ENCODE data around the gene HOXC10.

The HOXC10 gene

DNA sequence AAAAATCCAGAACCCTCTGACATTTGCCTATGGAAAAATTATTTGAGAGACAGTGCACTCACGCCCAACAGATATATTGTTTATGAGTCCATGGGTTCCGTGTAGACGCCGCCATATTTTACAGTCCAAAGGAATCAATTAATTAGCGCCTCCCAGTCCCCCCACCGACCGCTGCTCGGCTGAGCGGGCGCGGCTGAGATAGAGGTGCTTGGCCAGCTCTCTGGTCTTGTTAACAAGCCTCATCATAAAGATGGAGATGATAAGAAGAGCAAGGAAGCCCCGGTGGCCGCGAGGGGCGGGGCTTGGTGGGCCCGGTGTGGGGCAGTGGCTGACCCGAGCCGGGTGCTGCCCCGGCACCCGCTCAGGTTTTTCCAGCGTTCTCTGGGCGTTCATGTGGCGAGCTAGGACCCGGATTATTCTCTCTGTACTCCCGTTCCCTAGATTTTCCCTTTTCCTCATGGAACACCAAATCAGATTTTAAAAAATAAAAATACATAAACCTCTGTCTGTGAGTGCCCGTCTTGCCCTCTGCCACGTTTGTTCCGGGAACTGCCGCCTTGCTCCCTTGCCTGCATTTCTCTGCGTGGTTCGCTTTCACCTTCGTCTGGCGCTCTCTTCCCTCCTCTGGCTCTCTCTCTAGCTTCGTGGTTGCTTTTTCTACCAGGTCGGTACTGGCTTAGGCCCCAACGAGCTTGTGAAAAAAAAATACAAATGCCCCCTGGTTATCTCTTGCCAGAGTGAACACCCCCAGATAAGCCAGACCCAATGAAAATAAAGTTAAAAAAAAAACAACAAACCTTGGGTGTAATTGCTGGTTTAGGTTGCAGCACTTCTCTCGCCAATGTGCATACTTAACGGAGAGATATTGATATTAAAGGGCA lies 21.3 kb upstream of the HOXC10 start:
- no peak for DNase-seq

DNA sequence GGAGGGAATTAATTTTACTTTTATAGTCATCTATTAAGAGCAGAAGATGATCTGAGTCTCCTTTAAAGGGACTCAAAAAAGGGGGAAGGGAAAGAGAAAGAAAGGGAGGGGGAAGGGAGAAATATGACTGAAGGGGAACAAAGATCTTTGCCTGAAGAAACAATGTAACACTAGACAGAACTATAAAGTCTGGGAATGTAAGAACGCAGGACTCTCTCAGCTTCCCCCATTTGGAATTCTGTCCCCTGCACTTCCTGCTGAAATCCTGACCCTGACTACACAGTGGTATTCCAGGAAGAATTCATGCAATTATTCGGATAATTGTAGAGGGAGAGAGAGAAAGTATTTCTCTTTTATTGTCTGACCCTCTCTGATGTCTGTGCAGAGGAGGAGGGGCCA lies 20.6 kb upstream of the HOXC10 start:
- DNase-seq: no peak

DNA sequence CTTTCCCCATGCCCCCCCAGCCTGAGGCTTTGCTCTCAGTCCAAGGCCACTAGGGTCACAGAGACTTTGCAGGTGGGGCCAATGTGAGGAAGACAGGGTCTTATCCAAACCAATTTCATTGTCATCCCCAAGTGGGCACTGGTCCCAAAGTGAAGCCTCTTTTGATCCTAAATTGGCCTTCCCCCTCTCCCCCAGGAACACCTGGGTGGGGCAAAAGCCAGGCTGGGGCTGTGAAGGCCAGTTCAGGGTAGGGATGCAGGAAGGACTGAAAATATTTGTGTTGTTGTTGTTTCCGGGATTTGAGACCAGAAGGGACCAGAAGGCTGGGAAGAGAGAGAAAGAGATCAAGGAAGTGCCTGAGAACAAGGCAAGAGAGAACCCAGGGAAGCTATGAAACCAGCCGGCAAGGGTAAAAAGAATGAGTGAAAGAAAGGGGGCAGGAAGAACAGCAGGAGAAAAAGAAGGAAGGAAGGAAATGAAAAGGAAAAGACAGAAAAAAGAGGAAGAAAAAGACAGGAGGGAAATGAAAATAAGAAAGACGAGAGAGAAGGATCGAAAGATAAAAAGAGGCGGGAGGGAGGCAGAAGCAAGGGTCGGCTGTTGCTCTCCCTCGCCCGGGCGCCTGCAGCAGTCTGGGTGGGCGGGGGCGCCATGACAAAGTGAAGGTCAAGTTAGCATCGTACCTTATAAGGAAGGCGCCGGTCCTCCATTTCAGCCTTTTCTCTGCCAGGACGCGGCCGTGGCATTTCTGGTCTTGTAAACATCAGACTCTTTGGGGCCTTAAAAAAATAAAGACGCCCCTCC lies 19.5 kb upstream of the HOXC10 start:
- DNase-seq: no peak

DNA sequence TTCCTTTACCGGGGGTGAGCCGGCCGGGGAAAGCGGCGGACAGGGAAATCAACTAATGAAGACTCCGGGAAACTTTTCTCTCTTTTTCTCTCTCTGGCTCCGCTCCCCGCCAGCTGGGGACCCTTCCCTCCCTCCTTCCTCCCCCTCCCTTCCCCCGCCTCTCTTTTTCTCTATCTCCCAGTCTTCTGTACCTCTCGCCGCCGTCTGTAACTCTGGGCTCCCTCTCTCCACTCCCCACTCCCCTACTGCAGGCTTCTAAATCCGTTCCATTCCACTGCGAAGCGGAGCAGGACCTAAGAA lies 18.9 kb upstream of the HOXC10 start:
- DNase-seq: no peak

DNA sequence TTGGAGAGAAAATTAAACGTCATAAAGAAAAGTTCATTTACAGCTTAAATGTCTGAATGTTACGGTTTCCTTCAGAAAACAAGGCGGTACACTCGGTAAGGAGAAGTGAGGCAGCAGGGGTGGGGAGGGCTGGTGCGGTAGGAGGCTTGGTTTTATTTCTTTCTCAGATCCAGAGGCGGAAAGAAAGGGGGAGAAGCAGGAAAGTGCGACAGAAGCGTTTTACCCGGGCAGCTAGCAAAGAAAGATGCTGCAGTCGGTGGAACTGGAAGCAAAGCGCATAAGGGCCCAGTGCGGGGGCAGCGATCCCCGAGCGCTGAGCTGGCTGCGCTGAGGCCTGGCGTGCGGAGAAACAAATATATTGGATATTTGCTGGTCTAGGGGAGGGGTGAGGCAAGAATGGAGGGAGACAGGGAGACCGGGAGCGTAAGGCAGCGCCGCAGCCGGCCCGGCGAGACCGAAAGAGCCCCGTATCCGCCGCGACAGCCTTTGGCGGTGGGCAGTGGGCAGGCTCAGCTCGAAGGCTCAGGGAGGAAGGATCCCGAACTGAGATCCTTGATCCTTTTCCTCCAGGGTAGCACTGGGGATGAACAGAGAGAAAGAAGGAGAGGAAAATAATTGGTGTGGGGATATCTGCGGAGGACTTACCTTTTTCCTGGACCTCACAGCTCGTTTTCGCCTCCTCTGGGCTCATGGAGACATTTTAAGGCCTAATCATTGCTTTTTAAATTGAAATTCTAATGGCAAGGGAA lies 18.4 kb upstream of the HOXC10 start:
- DNase-seq: no peak

DNA sequence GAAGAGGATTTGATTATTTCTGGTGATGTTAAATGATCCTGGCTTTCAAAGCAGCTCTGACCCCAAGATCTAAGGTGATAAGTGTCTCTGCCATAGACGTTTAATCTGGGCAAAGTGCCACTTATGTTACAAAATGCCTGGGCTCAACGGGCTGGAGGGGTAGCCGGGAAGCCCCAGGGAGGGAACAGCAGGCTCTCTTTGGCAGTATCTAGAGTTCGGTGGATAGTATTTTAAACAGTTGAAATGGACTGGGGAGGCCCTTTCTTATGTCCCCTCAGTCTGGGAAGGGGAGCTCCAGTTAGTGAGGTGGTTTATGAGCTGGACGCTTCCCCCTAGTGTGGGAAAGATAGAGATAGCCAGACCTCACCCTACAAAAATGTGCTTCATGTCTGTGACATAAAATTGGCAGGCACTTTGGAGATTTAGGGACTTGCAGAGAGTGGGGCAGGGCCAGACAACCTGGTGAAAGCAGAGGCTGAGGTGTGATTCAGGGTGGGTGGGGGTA lies 17.5 kb upstream of the HOXC10 start:
- no peak for DNase-seq

DNA sequence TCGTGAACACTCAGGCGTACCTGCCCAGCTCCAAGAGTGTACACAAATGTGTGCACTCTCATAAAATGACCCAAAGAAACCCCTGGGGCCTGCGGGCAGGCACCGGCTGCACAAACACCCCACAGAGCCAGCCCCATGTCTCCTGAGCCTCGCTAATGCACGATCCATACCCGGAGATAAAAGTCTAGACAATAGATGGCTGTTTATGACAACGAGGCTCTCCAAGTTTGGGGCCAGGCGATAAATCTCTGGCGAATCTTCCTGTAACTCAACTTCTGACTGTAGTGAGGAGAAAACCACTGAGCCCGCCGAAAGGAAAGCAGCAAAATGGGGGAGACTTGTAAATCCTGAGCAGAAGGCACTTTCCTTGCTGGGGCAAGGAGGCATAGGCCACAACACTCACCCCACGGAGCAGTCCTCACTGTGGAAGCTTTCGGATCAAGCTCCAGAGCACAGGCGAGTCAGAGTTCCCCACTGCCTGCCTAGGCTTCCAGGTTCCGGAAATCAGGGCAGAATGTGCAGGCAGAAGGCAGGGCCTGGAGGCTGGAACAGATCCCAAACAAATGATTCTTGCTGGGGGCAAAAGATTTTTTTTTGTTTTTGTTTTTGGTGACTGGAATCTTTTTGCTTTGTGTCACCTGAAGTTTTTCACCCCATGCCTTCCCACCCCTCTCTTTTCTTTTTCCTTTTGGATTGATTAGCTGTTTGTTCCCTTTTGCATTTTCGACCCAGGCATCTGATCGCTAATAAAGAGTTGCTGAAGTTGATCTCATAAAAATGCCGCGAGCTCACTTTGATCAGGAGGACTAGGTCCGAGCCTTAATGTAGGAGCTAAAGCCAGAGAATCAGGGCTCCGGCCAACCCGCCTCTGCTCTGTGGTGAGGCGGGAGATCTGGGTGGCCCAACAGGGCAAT lies 16.5 kb upstream of the HOXC10 start:
- DNase-seq: no peak

DNA sequence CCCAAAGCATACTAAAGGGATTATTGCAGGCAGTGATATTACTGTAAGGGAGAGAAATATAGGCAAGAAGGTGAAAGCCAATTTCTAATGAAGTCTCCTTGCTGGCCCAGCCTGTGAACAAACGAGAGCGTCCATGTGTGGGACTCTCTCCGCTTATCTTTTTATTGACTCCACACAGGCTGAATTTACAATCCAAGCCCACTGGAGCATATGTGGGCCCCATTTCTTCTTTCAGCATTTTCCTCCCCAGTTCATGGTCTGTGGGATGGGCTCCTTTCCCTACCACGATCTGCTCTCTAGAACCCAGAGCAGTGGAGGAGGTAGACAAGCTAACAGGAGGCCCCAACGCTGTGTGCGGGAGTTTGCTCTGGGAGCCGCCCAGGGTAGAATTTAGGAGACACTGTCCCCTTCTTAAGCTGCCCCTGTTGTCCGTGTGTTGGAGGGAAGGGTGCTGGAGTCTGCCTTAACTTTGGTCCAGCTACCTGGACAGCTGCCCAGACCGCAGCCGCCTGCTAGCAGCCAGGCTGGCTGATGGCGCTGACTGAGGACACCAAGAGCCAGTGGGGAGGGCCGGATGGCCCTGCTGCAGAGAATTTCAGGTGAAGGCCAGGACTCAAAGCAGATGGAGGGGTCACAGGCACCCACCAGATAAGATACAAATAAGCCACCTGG lies 15.2 kb upstream of the HOXC10 start:
- DNase-seq: no peak

DNA sequence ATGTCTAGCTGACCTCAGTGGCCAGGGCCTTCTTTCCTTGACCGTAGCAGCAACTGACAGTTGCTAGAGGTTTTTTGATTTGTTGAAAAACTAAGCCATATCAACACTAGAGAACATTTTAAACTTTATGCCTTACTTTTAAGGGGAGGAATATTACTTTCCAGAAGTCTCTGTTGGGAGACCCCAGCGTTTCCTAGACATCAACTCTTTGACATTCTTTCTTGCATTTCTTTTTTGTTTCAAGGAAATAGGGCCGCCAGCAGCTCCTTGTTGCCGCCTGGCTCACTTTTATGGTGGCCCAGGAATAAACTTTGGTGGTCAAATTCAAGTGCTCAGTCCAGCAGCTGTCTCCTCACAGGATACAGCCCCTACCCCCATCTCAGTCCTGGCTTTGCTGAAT lies 14.5 kb upstream of the HOXC10 start:
- DNase-seq: no peak

DNA sequence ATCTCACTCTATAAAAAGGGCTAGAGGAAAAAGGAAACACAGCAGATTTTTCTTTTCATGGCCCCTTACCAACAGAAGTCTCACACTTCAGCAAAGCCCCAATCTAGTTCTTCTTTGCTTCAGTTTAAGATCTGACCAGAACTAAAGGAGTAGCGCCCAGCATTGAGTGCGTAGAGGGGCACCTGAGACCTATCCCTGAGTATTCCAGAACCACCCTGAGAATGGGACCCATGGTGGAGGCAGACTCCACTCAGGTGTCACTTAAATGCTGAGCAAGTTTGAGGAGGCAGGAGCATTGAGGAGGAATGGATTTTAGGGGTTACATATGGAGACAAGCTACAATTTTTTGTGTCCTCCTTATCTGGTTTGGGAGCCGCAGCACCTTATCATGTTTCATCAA lies 13.8 kb upstream of the HOXC10 start:
- DNase-seq: no peak

DNA sequence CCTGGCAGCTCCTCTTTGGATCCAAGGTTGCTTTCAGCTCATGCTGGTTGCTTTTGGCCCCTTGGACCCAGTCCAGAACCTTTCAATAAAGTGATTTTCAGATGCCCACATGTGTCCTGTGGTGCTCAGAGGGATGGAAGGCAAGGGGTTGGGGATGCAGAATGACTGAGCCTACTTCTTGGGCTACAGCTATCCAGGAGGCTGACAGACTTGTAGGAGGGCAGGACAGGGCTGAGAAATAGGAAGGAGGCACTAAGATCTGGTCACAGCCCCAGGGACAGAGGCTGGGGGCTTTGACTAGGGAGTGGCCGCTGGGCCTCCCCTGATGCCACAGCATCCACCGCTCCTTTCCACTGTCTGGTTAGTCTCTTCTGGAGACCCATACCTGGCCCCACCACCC lies 13.3 kb upstream of the HOXC10 start:
- no peak for DNase-seq

DNA sequence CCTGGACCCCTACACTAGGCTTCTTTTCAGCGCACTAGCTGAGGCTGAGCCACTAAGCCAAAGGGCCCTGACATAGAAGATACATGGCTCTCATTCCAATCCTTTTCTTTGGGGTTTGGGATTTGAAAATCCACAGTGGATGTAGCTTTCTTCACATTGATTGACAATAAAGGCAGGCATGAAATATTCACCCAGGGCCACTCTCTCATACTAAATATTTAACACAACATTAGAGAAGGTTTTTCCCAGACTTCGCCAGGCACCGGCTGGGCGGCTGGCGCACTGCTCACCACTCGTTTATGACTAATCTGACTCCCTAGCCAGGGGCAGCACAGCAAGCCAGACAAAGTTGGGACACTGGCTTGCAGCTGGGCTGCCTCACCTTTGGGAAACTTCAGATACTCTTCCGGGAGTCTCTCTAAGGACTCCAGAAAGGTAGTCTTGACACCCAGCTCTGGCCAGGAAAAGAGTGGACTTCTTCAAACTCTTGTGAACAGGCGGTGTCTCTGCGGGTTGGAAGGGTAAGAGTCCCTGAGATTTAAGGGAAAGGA lies 12.7 kb upstream of the HOXC10 start:
- no peak for DNase-seq

DNA sequence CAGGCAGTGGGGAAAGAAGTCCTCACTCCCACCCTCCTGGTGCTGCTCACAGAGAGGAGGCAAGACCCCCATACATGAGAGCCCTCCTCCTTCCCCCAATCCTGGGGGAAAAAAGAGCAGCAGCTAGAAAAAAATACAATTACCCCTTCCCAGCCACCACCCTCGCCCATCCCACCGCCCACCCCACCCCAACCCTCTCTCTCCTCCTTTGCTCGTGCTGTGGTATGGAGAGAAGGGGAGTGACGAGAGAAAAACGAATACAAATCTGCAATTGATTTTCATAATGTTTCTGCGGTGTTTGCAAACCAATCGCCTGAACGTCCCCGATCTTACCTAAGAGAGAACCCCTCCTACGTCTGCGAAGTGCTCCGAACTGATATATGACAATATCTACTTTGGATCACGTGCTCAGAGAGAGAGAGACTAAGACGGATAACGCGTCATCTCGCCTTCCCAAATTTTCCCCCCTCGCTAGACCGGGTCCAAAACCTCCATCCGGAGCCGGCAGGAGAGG lies 12.2 kb upstream of the HOXC10 start, which contains the start of gene HOXC11:
HOXC11 (plus strand) TSS at position 405 of the 514 bp plus-strand sequence. CDS start 116 bp downstream, outside the sequence.
- no peak for DNase-seq

DNA sequence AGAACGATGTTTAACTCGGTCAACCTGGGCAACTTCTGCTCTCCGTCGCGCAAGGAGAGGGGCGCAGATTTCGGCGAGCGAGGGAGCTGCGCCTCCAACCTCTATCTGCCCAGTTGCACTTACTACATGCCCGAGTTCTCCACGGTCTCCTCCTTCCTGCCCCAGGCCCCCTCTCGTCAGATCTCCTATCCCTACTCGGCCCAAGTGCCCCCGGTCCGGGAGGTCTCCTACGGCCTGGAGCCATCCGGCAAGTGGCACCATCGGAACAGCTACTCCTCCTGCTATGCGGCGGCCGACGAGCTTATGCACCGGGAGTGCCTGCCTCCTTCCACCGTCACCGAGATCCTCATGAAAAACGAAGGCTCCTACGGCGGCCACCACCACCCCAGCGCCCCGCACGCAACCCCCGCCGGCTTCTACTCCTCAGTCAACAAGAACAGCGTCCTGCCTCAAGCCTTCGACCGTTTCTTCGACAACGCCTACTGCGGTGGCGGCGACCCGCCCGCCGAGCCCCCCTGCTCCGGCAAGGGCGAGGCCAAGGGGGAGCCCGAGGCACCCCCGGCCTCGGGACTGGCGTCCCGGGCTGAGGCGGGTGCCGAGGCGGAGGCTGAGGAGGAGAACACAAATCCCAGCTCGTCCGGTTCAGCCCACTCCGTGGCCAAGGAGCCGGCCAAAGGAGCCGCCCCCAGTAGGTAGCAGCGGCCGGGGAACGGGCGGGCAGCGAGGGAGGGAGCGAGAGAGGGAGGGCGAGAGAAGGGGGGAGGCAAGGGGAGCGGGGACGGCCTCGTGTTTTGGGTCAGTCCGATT lies 11.5 kb upstream of the HOXC10 start:
- DNase-seq: no peak

DNA sequence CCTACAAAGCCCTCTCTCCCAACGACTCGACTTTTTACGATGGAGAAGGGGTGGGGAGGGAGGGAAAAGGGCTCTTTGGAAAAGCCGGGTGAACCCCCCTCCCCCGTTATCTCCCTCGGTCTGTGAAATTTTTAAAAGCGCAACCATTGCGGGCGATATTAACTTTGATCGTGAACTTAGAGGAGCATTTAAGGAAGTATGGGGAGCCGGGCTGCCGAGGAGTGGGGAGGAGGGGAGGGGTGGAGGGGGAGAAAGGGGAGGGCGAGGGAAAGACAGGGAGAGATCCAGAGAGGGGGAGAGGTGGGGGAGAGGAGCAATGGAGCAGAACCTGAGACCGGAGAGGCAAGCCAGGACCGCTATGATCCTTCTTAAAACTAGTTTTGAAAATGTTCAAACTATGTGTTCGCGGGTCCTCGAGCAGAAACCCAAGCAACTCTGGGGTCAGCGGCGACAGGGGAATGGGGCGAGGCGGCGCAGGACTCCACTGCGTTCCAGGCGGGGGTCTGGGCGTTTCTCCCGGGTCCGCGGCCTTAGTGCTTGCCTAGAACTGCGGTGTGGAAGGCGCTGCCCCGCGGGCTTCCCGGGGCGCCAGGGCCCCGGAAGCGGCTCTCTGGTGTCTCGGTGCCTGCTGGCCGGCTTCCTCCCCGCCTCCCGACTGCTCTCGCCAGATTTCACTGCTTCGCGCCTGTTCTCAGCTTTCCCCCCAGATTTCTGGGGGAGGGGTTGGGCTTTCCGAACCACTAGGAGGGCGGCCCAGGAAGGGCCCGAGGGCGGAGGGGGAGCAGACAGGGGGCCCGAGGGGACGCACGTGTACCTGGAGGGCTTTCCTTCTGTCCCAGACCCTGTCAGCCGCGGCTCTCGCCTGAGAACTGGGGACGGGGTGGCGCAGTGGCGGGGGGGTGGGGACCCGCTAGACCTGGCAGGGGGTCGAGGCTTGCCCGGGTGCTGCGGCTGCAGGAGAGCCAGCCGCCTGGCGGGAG lies 10.6 kb upstream of the HOXC10 start, which contains the start of gene HOTAIR:
HOTAIR (minus strand) TSS at position 871 of the 980 bp plus-strand sequence.
- no peak for DNase-seq

DNA sequence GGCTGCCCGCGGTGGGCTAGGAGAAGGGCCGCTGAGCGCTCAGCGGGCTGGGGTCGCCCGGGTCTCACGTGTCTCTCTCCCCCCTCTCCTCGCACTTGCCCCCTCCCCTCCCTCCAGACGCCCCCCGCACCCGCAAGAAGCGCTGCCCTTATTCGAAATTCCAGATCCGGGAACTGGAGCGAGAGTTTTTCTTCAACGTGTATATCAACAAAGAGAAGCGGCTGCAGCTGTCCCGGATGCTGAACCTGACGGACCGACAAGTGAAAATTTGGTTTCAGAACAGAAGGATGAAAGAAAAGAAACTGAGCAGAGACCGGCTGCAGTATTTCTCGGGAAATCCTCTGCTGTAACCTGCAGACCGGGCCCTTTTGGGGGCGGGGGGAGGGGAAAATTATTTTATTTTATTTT lies 9.9 kb upstream of the HOXC10 start:
- DNase-seq: no peak

DNA sequence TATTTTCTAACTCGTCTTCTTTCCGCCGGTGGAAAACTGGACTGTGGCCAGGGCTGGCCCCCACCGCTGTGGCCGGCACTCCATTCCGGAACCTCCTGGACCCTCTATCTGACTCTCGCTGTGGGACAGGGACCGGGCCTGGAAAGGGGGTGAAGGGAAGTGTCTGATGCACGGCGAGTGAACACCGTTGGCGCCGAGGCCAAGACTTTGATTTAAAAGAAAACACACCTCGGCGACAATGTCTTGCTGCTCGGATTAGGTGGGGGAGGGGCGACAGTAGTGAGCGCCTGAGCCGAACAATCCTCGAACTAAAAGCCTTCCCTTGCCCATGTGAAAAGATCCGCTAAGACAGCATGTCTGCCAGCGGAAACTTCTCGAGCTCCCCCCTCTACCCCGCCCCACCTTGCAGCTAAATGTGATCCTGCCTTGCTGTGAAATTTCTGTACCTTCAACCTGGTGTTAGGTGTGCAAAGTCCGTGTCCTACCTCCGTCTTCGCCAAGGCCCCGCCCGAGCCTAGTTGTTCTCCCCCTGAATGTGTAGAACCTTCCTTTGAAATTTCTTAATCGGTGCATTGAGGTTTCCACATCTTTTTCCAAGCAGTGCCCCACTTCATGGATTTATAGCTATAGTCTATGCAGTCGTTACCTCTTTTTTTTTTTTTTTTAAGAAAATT lies 9.3 kb upstream of the HOXC10 start:
- no peak for DNase-seq

All from nucleus accumbens (tissue), 56 donors.